8988T (cell line): ENCODE results near the gene RAB31.
"Not testable (repeated sequence)": the region's sequence is repeated elsewhere in the genome, so short reads cannot be mapped to it uniquely, and the experiment has no call there.

Experiments
- DNase-seq: peaks from one replicate; pipeline ENCODE4 v3.0.0; 2011

Gene RAB31

DNA sequence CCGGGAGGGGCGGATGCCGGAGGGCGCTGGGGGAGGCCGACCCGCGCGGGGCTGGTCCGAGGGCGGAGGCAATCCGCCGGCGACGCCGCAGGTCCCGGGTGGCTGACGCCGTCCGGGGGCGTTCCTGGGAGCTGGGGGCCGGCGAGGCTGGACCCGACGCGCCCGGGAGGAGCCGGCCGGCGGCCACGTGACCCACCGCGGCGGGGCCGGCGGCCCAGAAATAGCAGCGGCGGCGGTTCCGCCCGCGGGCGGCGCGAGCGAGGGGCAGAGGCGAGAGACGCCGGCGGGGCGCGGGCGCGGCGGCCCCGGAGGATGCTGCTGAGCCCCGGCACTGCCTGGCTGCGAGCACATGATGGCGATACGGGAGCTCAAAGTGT, at the start of gene RAB31:
Gene RAB31, plus strand, starts transcription at position 245 of the 377 bp plus-strand sequence. Its CDS starts 105 bp downstream, at position 350.
- DNase-seq = peak; percentile 80

- DNase-seq = no peak
These were observed 48.4 kb upstream of the RAB31 start for GRCh38 chr18:9659499-9660375.

- peak; percentile 40 for DNase-seq
These were observed 46.5 kb upstream of the RAB31 start for GRCh38 chr18:9661564-9661963.

GRCh38 chr18:9663377-9663776, 44.7 kb upstream of the RAB31 start:
- DNase-seq = no peak

GRCh38 chr18:9665314-9665713, 42.8 kb upstream of the RAB31 start:
- no peak for DNase-seq

GRCh38 chr18:9666548-9666947, 41.6 kb upstream of the RAB31 start:
- DNase-seq = no peak

- no peak for DNase-seq
These were observed 39.1 kb upstream of the RAB31 start for GRCh38 chr18:9669016-9669415.

DNA sequence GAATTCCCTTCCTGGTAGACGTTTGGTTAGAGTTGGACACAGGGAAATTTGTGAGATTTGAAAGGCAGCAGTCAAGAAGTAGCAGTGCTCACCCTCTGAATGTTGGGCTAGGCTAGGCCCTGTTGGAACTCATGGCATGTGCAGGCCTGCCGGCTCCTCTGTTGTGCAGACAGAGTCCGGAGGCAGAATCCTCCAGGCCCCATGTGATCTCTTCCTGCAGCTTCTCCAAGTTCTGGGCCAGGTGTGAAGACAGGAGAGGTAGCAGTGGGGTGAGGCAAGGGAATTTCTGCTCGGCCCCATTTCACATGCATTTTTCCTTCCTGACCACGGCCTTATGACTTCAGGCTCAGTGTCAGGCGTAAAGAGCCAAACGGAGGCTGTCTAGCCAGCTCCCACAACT, 36.9 kb upstream of the RAB31 start:
- no peak for DNase-seq

DNA sequence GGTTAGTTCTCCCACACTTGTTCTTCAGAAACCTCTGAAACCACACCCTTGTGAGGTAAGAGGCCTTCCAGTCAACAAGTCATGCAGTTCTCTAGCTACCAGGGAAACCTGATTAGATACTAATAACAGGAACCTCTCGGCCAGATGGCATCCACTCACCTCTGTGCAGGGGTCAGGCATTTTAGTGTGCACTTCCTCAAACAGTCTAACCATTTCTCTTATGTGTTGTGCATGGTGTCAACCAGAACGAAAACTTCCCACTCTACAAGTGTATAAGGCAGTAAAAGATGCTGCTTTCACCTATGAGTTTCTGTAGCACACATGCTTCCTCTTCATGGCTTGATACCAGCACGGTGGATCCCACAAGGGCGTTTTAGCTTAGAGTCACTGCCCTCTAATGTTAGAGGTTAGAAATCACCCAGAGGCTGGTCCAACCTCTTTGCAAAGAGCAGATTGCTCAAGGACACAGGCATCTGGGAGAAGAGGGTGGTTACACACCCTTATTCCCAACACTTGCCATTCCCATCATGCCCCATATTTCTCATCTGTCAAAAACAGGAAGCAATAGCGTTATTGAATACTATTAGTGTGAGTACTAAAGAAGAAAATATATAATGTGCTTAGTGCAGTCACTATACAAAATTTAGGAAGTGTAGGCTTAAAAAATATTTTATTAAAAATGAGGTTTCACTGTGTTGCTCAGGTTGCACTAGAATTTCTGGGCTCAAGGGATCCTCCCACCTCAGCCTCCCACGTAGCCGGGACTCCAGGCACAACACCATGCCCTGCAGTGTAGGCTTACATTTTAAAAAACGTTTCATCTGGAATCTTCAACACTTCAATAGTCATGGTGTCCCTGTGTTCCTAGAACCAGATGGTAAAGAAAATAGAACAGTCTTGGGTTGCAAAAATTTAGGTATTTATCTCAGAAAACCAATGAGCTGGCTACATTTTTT, 34.5 kb upstream of the RAB31 start:
- DNase-seq = no peak

DNA sequence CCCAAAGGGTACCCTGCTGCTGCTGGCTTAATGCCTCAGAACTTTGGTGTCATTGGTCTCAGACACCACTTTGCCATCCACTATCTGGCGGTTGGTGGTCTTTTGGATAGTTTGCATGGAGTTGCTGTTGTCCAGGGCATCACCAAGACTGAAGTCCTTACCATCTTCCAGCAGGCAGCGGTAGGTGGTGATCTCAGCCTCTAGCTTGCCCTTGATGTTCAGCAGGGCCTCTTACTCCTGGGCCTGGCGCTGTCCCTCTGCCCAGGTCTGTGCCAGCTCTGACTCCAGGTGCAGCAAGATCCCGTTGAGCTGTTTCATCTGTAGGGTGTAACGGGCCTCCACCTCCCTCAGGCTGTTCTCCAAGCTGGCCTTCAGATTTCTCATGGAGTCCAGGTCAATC, 29.9 kb upstream of the RAB31 start:
- DNase-seq = not testable (repeated sequence)

- DNase-seq = no peak
These were observed 29.0 kb upstream of the RAB31 start for GRCh38 chr18:9679125-9679524.

DNA sequence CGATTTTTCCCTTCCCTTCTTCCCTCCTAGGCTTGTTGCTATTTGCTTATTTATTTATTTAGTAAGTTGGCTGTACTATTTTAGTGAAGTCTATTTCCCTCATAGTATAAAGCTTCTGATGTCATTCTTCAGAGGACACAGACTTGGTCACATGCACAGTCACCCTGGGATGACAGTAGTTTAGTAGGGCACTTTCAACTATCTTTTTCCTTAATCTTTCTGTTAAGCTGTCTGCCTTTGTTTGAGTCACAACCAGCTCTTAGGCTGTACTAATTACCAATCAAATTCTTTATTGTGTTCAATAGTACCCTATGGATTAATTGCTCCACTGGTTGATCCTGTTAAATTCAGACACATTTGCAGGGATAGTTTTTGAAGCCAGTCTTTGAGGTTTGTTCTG, 26.9 kb upstream of the RAB31 start:
- no peak for DNase-seq

- DNase-seq = no peak
These were observed 25.5 kb upstream of the RAB31 start for GRCh38 chr18:9682572-9682971.

GRCh38 chr18:9683418-9684396, 24.4 kb upstream of the RAB31 start:
- DNase-seq = no peak

DNA sequence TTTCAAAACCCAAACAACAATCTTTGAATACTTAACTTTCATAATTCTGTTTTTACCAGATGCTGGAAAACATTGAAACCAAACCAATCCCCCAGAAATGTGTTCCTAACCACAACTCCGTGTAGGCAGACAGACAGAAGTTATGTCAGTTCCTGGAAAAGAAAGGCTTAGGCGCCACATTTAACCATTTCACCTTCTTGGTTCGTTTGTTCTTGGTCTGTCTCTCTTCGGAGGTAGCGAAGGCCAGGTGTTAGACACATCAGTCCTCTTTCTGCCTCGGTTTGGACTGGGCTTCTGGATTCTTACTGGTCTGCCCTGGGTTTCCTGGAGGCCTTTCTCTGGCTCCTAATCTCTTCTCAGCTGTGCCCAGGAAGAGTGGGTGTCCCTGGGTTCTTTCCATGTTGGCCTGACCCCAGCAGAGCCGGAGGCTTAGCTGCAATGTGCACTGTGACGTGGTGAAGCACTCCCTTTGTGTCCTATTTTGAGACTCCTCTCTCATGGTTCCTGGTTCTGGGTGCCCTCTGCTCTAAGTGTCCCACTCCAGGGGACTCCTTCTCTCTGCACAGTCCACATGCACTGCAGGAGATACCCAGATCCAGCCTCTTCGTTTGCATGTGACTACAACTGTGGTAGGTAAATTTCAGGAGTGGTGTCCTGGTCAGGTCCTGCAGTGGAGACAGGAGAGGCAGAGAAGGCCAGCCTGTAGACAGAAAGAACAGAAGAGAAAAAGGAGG, 23.1 kb upstream of the RAB31 start:
- no peak for DNase-seq

GRCh38 chr18:9685615-9685890, 22.5 kb upstream of the RAB31 start:
- no peak for DNase-seq

DNA sequence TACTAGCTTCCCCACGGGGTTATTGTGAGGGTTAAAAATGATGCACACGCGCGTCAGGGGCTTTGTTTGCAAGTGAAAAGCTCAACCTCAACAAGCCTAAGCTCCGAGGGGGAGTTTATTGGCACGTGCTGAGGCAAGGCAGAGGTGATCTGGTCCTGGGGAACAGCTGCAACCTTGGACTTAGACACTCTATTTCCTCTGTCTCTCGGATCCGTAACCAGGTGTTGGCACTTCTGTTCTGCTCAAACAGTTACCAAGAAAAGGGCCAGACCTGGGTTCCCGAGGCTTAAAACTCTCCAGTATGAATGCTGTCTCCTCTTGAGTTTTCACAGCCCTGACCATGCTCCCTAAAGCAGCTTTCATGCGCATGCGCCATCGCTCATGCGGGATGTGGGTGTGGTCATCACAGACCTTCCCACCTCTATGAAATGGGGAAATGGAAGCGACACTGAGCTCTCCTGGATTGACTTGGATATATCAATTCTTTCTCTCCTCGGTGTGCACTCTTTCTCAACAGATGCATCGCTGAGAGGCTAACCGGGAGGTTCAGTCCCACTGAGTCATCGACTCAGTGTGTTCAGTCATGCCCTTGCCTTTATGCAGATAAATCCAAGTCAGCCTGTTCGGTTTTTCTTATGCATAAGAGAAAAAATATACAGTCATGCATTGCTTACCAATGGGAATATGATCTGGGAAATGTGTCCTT, 19.9 kb upstream of the RAB31 start:
- DNase-seq = no peak

- DNase-seq = no peak
These were observed 18.8 kb upstream of the RAB31 start for GRCh38 chr18:9689253-9689652.

DNA sequence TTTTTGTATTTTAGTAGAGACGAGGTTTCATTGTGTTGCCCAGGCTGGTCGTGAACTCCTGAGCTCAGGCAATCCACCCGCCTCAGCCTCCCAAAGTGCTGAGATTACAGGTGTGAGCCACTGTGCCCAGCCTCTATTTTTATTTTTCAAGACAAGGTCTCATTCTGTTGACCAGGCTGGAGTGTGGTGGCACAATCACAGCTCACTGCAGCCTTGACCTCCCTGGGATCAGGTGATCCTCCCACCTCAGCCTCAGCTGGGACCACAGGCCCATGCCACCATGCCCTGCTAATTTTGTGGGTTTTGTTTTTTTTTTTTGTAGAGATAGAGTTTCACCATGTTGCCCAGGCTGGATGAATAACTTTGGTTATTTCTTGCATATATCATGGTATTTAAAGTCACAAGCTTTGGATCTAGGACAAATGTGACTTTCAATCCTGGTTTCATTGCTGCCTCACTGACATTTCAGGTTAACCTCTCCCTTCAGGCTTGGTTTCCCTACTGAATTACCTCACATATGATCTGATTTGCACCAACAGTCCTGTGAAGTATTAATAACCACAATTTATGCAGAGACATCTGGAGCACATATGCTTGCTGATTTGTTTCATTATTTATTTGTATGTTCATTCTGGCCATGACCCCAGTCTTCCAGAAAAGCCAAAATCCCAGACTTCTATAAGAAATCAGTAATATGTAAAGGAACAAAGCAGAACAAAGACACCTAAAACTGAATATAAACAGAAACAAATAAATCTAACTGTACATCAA, 17.5 kb upstream of the RAB31 start:
- DNase-seq = no peak

DNA sequence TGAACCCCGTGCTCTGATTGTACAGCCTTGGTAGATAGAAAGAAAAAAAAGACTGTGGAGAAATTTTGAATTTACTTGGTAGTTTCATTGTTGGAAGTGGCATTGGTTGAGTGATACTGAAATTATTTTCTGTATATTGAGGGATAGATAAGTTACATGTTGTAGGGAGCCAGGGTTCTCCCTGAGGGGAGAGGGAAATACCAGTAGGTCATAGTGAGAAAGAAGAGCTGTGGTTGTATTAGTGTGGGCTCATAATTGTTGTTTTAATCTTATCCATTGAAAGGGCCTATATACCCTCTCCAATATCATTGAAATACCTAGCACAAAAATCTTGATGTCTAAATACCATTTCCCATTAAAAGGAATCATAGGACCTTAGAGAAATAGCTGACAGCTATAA, 16.9 kb upstream of the RAB31 start:
- no peak for DNase-seq

DNA sequence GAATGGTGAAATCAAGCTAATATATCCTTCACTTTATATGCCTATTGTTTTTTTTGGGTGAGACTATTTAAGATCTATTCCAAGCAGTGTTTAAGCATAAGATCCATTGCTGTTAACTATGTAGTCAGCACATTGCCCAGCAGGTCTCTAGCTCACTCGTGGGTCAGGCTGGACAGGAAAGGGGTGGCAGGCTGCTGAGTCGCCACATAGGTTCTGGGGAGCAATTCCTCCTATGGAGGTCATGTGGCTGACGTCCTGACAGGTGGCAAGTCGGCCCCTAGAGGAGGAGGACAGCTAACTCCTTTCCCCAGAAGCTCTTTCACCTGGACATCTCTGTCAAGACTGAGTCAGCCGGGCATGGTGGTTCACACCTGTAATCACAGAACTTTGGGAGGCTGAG, 13.9 kb upstream of the RAB31 start:
- no peak for DNase-seq
